Dermis blood vessel endothelial cell (primary cell): ENCODE measurements around the gene XRRA1. TPM values are rescaled to one million over a fixed set of nuclear protein-coding genes. Genes with fewer than 3 reads are reported as not detected.
A peak's percentile ranks its signal among the peaks of the same experiment; 100 is the strongest.

Experiments used
- DNase-seq: peaks from one replicate; pipeline ENCODE4 v3.0.0; 2010
- total RNA-seq: library from RNA; depleted of rRNA; stranded (reverse); fragments of >200 nt; gene quantifications from 2 replicates; pipeline ENCODE4 v1.2.3, GENCODE V29; 2014

XRRA1 gene
- total RNA-seq, 1 donor from 2014 or later: 16.8 TPM

DNA sequence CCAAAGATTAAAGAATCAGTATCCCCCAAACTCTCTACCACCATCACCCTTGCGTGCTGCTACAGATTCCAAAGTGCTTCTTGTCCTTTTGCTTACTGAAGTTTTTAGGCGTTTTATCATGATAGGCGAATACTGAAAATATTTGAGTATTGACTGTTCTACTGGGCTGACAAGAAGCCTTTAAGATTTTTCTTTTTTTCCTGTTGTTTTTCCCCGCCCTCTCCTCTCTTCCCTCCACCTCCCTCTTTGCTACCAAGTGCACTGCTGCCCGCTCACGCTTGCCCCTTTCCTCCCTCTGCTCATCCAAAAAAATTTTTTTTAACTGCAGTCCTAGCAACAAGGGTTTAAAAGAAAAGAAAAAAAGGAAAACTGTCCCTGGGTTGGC, 854 bp upstream of the XRRA1 start:
- no peak for DNase-seq

GRCh38 chr11:74948546-74948897, 369 bp downstream of the XRRA1 start:
- peak; percentile 46 for DNase-seq

DNA sequence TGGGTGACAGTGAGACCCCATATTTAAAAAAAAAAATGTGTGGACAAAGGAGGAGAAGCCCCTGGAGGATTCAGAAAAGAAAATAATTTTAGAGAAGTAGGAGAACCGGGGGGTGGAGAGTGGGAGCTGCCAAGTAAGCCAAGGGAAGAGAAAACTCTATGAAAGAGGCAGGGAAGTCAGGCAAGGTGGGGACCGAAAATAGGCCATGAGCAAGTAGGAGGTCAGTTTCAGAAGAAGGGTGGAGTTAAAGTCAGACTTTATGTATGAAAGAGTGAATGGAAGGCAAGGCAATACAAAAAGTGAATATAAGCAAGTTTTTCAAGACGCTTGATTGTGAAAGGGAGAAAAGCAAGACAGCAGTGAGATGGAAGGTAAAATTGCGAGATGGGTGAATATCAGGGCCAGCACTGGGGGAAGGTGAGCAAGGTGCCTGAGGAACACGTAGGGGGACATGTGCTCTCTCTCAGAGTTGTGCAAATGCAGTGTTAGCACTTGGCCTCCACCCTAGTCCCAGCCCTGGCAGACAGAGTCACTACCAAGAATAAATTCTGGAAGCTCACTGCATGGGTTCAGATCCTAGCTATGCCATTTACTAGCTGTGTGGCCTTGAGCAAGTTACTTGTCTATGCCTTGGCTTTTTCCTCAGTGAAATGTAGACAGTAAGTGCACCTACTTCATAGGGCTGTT, 6.7 kb downstream of the XRRA1 start:
- DNase-seq: no peak

- no peak for DNase-seq
Measured at GRCh38 chr11:74941492-74941891, 7.4 kb downstream of the XRRA1 start.

GRCh38 chr11:74937696-74938475, 11.0 kb downstream of the XRRA1 start:
- peak; percentile 71 for DNase-seq

GRCh38 chr11:74936976-74937375, 11.9 kb downstream of the XRRA1 start:
- DNase-seq: no peak

DNA sequence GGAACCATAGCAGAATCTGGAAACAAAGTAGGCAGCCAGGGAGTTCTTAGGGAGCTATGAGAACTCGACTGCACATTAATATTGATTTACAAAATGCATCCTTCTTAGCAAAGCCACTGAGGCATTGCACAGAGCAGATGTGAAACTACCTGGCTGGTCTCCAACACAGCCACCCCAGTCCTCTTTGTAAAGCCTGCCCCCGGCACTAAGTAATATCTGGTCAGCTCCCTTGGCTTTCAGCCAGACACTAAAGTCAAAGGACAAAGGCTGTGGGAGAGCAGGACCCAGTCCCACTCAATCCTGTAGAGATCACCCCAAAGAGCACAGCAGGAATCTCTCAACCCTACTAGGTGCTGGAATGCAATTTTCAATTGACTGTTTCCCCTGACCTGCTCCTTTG, 12.8 kb downstream of the XRRA1 start:
- no peak for DNase-seq

GRCh38 chr11:74935285-74935684, 13.6 kb downstream of the XRRA1 start:
- DNase-seq: no peak

DNA sequence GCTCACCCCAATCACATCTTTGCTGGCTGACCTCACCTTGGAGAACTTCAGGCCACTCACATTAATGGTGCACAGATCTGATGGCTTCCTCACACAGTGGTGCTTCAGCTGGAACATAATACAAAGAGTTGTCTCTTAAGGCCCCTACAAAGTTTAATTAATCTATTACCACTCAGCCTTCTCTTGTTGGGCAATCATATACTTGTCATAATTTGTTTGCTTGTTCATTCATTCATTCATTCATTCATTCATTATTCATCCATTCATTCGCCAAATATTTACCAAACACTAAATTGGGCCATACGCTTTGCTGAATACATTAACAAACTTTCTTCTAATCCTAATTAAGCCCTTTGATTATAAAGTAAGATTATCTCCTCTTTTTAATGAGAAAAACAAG, 15.1 kb downstream of the XRRA1 start:
- DNase-seq: no peak

- DNase-seq: peak; percentile 65
Measured at GRCh38 chr11:74932797-74933196, 16.1 kb downstream of the XRRA1 start.

- DNase-seq: peak; percentile 70
Measured at GRCh38 chr11:74932169-74932568, 16.7 kb downstream of the XRRA1 start.

DNA sequence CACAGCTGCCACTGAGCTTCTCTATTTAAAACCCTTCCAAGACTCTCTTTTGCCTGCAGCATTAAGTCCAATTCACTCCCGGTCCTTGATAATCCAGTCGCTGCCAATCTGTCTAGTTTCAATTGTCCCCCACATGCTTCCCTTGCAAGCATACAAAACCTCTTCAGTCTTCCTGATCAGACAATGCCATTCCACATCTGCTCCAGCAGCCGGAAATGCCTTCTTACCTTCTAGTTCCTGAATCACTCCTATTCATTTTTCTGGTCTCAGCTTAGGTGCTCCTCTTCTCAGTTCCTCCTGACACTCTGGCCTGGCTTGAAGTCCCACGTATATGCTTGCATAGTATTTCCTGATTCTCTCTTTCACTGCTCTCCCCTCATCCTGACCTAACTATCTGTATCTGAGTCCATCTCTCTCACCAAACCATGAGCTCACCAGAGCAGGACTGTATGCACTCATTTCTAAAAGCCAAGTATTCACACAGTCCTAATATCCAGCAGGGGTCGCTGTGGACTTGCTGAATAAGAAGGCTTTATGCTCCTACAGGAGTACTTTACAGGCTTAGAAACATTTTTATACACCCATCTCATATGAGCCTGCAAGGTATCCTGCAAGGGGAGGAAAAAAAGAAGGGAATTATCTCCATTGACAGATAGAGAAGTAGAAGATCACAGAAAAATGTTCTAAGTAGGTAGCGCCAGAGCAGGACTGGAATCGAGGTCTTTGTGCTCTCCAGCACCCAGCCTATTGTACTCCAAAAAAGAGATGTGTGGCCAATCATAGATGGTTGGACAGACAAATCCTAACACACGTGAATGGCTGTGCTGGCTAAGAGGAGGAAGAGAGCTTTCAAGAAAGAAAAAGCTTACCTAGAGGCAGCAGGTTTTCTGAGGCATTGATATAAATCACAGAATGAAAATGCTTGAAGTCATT, 19.2 kb downstream of the XRRA1 start:
- DNase-seq: peak; percentile 98

- DNase-seq: no peak
Measured at GRCh38 chr11:74927496-74927895, 21.4 kb downstream of the XRRA1 start.

GRCh38 chr11:74926304-74927030, 22.4 kb downstream of the XRRA1 start:
- no peak for DNase-seq

DNA sequence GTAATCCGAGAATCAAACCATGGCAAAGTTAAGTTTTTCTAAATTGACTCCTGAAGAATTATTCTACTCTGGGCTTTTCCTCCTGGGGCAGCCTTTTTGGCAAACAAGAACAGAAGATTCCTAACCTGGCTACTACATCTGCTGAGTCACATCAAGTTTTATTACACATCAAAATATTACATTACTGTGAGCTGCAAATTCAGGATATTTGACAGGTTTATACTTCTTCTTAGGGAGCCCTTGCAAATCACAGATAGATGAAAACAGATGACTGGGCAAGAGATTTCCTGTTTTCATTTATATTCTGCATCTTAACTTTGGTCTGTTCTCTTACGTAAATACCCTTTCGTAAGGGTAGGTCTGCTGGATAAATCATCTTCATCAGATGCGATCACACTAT, 23.6 kb downstream of the XRRA1 start:
- no peak for DNase-seq

GRCh38 chr11:74923125-74923524, 25.8 kb downstream of the XRRA1 start:
- DNase-seq: no peak

DNA sequence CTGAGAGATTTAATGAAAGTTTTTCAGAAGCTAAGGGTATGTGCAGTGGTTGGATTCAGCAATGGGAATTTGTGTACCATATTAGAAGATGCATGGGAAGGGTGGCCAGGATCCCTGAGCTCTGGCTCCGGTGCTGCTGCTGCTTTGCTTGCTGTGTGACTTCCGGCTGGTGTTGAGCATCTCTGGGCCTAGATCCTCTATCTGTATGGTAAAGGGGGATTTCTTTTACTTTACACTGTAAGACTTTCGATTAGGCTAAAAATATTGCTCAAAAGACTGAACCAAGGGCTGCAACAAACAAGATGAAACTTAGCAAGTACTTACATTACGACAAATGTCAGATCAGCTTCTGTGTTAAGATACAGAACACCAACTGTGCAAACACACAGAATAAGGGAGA, 39.1 kb downstream of the XRRA1 start:
- no peak for DNase-seq

- DNase-seq: no peak
Measured at GRCh38 chr11:74909385-74909784, 39.5 kb downstream of the XRRA1 start.

- DNase-seq: peak; percentile 50
Measured at GRCh38 chr11:74905326-74905725, 43.6 kb downstream of the XRRA1 start.

DNA sequence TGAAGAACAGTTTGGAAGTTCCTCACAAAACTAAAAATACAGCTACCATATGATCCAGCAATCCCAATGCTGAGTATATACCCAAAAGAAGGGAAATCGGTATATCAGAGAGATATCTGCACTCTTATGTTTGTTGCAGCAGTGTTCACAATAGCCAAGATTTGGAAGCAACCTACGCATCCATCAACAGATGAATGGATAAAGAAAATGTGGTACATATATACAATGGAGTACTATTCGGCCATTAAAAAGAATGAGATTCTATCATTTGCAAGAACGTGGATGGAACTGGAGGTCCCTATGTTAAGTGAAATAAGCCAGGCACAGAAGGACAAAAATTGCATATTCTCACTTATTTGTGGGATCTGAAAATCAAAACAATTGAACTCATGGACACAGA, 46.5 kb downstream of the XRRA1 start:
- no peak for DNase-seq

- no peak for DNase-seq
Measured at GRCh38 chr11:74896311-74896710, 52.6 kb downstream of the XRRA1 start.

DNA sequence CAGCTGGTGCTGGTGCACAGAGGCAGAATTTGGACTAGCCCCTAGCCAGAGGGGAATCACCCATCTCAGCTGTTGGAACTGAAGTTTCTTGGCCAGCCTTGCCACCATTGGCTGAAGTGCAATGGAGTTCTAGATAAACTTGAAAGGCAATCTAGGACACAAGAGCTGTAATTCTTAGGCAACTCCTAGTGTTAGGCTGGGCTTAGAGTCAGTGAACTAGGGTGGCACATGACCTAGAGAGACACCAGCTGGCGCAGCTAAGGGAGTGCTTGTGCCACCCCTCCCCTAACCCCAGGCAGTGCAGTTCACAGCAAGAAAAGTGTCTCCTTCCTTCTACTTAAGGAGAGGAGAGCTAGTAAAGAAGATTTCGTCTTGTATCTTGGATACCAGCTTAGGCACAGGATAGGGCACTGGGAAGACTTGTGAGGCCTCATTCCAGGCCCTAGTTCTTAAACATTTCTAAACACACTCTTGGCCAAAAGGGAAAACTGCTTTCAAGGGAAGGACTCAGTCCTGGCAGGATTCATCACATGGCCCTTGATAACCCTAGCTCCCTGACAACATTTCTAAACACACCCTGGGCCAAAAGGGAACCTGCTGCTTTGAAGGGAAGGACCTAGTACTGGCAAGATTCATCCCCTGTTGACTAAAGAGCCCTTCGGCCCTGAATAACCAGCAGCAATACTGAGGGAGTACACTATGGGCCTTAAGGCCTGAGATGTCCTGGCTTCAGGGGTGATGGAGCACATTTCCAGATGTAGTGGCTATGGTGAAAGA, 53.4 kb downstream of the XRRA1 start:
- DNase-seq: no peak
